CD8-positive, alpha-beta memory T cell (primary cell): ENCODE measurements around the gene DYNC1H1. TPM values are rescaled to one million over a fixed set of nuclear protein-coding genes. Genes with fewer than 3 reads are reported as not detected.
"Not testable (repeated sequence)": the region's sequence is repeated elsewhere in the genome, so short reads cannot be mapped to it uniquely, and the experiment has no call there.

Experiments used
- CTCF ChIA-PET: fragments of 350-600 bp; sonication (Branson Sonifier 250); formaldehyde crosslinking; loops from one replicate; lab custom pipeline; 2021; ENCODE audit warnings: antibody characterized with exemption; lab: Charles Lee
- POLR2A ChIA-PET: fragments of 350-600 bp; sonication (Branson Sonifier 250); formaldehyde crosslinking; loops from one replicate; lab custom pipeline; 2021; ENCODE audit warnings: antibody characterized with exemption; lab: Charles Lee
- DNase-seq, 5 donors: peaks; one replicate each; pipeline versions ENCODE4 v3.0.0 to v3.0.0-alpha.2; 2020 to 2022; ENCODE audit warnings: mixed read lengths in 1 of 5
- H3K27ac ChIP-seq: one replicate; pipeline ENCODE4 v1.7.0; 2013; ENCODE audit warnings: low read depth, mild to moderate bottlenecking, low read length, moderate library complexity
- H3K27me3 ChIP-seq: 2 replicates; pipeline ENCODE4 v1.7.0; 2013; ENCODE audit warnings: low read length, mild to moderate bottlenecking; ENCODE audit not compliant: insufficient read depth, poor library complexity, severe bottlenecking
- H3K36me3 ChIP-seq: 2 replicates; pipeline ENCODE4 v1.7.0; 2013; ENCODE audit warnings: mild to moderate bottlenecking, low read length, moderate library complexity; ENCODE audit not compliant: insufficient read depth
- H3K4me1 ChIP-seq: 2 replicates; pipeline ENCODE4 v1.7.0; 2013; ENCODE audit warnings: mild to moderate bottlenecking, low read length, moderate library complexity; ENCODE audit not compliant: insufficient read depth
- H3K4me3 ChIP-seq: 2 replicates; pipeline ENCODE4 v1.7.0; 2013; ENCODE audit warnings: mild to moderate bottlenecking, low read length
- H3K9me3 ChIP-seq: 2 replicates; pipeline ENCODE4 v1.7.0; 2013; ENCODE audit warnings: mild to moderate bottlenecking, low read length
- H3K27ac Mint-ChIP-seq, 8 donors: one replicate each; pipeline ENCODE4 v1.8.0; 2020 to 2021; ENCODE audit warnings: mixed read lengths in 8 of 8, mild to moderate bottlenecking in 6 of 8, inconsistent platforms in 3 of 8, moderate library complexity in 3 of 8
- H3K27me3 Mint-ChIP-seq, 2 donors: one replicate each; pipeline ENCODE4 v1.8.0; 2020 to 2021; ENCODE audit warnings: mixed read lengths in 2 of 2, mild to moderate bottlenecking in 1 of 2, moderate library complexity in 1 of 2
- H3K36me3 Mint-ChIP-seq, 3 donors: one replicate each; pipeline ENCODE4 v1.8.0; 2020 to 2021; ENCODE audit warnings: mixed read lengths in 3 of 3, inconsistent platforms in 1 of 3, mild to moderate bottlenecking in 1 of 3
- H3K4me1 Mint-ChIP-seq, 3 donors: one replicate each; pipeline ENCODE4 v1.8.0; 2020 to 2021; ENCODE audit warnings: mixed read lengths in 3 of 3, inconsistent platforms in 1 of 3, mild to moderate bottlenecking in 1 of 3
- H3K4me3 Mint-ChIP-seq, 7 donors: one replicate each; pipeline ENCODE4 v1.8.0; 2020 to 2021; ENCODE audit warnings: mixed read lengths in 7 of 7, mild to moderate bottlenecking in 6 of 7, moderate library complexity in 4 of 7, inconsistent platforms in 2 of 7
- H3K9me3 Mint-ChIP-seq, 5 donors: one replicate each; pipeline ENCODE4 v1.8.0; 2020 to 2022; ENCODE audit warnings: mixed read lengths in 5 of 5, mild to moderate bottlenecking in 3 of 5, moderate library complexity in 2 of 5, inconsistent platforms in 1 of 5
- polyA plus RNA-seq: library from polyadenylated mRNA; unstranded; fragments of 300-500 nt; fragmentation: Illumina TruSeq; gene quantifications from one replicate; pipeline ENCODE4 v1.2.3, GENCODE V29; 2021
- total RNA-seq, 2 experiments: library from RNA; stranded (reverse); gene quantifications; one replicate each; pipeline ENCODE4 v1.2.3, GENCODE V29; 2021

The DYNC1H1 gene
- total and polyA plus RNA-seq, 3 experiments from 2014 or later, result 59.7 to 249 (median 241) TPM

DNA sequence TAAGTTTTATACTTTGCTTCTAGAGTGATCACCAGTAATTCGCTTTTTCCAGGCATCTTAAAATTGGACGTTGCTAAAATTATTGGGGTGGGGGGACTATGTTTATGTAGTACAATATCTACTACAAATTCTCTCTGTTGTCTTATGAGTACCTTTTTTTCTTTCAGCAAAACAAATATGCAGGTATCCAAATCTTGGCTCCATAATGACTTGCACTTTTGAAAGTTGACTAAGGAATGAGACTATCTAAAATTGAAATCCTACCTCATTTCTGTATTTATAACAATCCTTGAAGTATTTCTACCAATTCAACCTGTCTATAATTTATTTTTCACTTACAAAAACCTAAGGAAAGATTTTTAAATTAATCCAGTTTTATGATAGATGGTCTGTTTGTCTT is 2.4 kb downstream of the DYNC1H1 start:
- no peaks in the 10 kb centered on the region for H3K9me3 Mint-ChIP-seq
- peak overlapping the region; percentile 40 to 82 (median 61) for H3K4me3 Mint-ChIP-seq
- H3K9me3 ChIP-seq, result no peaks in the 10 kb centered on the region
- peaks cover 35% of the 10 kb centered on the region for H3K4me1 ChIP-seq
- H3K27ac ChIP-seq, result peak overlapping the region; percentile 6
- CTCF ChIA-PET, result interaction anchor here (0.9 to 1.2 kb wide), 2 partner anchors 130 to 195 kb away, joined by 3 read pairs; no protein-coding TSS in a partner anchor
- POLR2A ChIA-PET, result interaction anchor here (0.6 kb wide), 2 partner anchors 22 to 121 kb away, joined by 3 read pairs; no protein-coding TSS in a partner anchor
- H3K27me3 ChIP-seq, result no peaks in the 10 kb centered on the region
- H3K4me1 Mint-ChIP-seq, result peaks cover 42 to 64% (median 63%) of the 10 kb centered on the region in 3 donors
- no peak for DNase-seq
- peak overlapping the region; percentile 7 to 80 (median 74) for H3K27ac Mint-ChIP-seq
- H3K4me3 ChIP-seq, result no peak overlapping the region
- H3K36me3 ChIP-seq, result peaks cover 4% of the 10 kb centered on the region
- peaks cover 0 to 29% (median 9%) of the 10 kb centered on the region in 3 donors for H3K36me3 Mint-ChIP-seq
- H3K27me3 Mint-ChIP-seq, result no peaks in the 10 kb centered on the region

DNA sequence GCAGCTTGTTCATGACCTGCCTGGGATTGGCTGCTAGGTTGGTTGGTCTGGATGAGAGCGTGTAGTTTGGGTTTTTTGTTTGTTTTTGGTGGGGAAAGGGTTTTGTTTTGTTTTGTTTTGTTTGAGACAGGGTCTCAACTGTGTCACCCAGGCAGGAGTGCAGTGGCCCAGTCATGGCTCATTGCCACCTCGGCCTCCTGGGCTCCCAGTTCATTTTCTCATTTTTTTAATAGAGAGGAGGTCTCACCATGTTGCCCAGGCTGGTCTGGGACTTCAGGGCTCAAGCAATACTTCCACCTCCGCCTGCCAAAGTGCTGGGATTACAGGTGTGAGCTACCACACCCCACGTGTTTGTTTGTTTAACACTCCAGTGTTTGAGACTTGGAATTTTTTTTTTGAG is 3.8 kb downstream of the DYNC1H1 start:
- POLR2A ChIA-PET, result no interaction called here
- peak overlapping the region in 3 of 7 donors; percentile 3 to 59 (median 17) for H3K4me3 Mint-ChIP-seq
- peaks cover 55 to 78% (median 77%) of the 10 kb centered on the region in 3 donors for H3K4me1 Mint-ChIP-seq

DNA sequence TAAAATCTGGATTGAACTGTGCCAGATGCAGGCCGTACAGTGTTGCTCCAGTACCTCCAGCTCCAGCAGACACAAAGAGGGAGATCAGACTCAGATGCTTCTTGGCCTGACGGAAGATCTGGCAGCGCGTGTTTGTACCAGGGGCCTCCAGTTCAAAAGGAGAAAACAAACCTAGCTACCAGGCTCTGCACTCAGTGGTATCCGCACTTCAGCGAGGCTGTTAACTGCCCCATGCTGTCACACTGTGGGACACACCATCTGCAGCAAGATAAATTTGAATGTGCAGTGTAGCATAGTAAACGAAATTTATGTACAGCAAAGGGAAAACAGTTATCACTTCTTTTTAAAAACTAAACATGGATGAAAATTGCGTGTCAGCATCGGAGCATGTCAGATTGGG is 5.1 kb downstream of the DYNC1H1 start:
- Histone ChIP-seq H3K4me1 (peaks cover 36% of the 10 kb centered on the region), H3K9me3 (no peaks in the 10 kb centered on the region), H3K4me3 (no peak overlapping the region), H3K27ac (no peak overlapping the region), H3K36me3 (peaks cover 4% of the 10 kb centered on the region), H3K27me3 (no peaks in the 10 kb centered on the region)
- Mint-ChIP-seq H3K4me3 (no peak overlapping the region), H3K36me3 (peaks cover 0 to 30% (median 9%) of the 10 kb centered on the region in 3 donors), H3K27ac (peak overlapping the region in 7 of 8 donors; percentile 39 to 73 (median 51)), H3K9me3 (no peaks in the 10 kb centered on the region), H3K27me3 (no peaks in the 10 kb centered on the region), H3K4me1 (peaks cover 53 to 82% (median 73%) of the 10 kb centered on the region in 3 donors)
- CTCF ChIA-PET, result interaction anchor here (0.8 to 1.4 kb wide), 3 partner anchors 9 to 76 kb away, joined by 3 to 4 read pairs (median 3); no protein-coding TSS in a partner anchor
- DNase-seq, result no peak
- POLR2A ChIA-PET, result no interaction called here

More for the DNA sequence above, 3.8 kb downstream of the DYNC1H1 start:
- no peak overlapping the region for H3K4me3 ChIP-seq
- Mint-ChIP-seq H3K9me3 (no peaks in the 10 kb centered on the region), H3K27me3 (no peaks in the 10 kb centered on the region), H3K27ac (peak overlapping the region; percentile 16 to 66 (median 58)), H3K36me3 (peaks cover 0 to 31% (median 9%) of the 10 kb centered on the region in 3 donors)
- H3K4me1 ChIP-seq, result peaks cover 43% of the 10 kb centered on the region
- CTCF ChIA-PET, result interaction anchor here (0.9 to 1.2 kb wide), 2 partner anchors 103 to 128 kb away, joined by 3 read pairs; no protein-coding TSS in a partner anchor
- H3K36me3 ChIP-seq, result peaks cover 4% of the 10 kb centered on the region
- no peaks in the 10 kb centered on the region for H3K27me3 ChIP-seq
- H3K27ac ChIP-seq, result no peak overlapping the region
- H3K9me3 ChIP-seq, result no peaks in the 10 kb centered on the region
- no peak for DNase-seq

DNA sequence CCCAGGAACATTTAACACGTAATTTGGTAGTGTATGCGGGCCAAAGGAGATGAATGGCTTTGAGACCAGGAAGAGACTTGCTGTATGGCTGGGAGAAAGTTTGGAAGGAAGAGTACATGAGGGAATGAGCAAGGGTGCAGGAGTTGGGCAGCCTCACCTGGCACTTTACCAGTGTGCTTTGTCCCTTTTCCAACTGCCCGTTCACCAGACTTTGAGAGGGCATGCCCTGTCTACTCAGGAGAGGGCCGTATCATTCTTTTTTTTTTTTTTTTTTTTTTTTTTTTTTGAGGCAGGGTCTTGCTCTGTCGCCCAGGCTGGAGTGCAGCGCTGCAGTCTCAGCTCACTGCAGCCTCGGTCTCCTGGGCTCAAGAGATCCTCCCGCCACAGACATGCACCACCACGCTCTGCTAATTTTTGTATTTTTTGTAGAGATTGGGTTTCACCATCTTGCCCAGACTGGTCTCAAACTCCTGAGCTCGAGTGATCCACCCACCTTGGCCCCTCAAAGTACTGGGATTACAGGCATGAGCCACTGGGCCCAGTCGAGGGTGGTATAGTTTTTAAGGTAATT is 6.5 kb downstream of the DYNC1H1 start:
- Mint-ChIP-seq H3K9me3 (no peaks in the 10 kb centered on the region), H3K36me3 (peaks cover 0 to 32% (median 9%) of the 10 kb centered on the region in 3 donors), H3K4me1 (peaks cover 54 to 83% (median 75%) of the 10 kb centered on the region in 3 donors), H3K27me3 (no peaks in the 10 kb centered on the region), H3K4me3 (peak overlapping the region in 3 of 7 donors; percentile 13 to 48 (median 28)), H3K27ac (peak overlapping the region in 4 of 8 donors; percentile 23 to 82 (median 50))
- H3K9me3 ChIP-seq, result no peaks in the 10 kb centered on the region
- CTCF ChIA-PET, result no interaction called here
- peaks cover 4% of the 10 kb centered on the region for H3K36me3 ChIP-seq
- POLR2A ChIA-PET, result no interaction called here
- no peak overlapping the region for H3K27ac ChIP-seq
- H3K27me3 ChIP-seq, result no peaks in the 10 kb centered on the region
- DNase-seq, result no peak
- H3K4me3 ChIP-seq, result no peak overlapping the region
- H3K4me1 ChIP-seq, result peaks cover 31% of the 10 kb centered on the region

DNA sequence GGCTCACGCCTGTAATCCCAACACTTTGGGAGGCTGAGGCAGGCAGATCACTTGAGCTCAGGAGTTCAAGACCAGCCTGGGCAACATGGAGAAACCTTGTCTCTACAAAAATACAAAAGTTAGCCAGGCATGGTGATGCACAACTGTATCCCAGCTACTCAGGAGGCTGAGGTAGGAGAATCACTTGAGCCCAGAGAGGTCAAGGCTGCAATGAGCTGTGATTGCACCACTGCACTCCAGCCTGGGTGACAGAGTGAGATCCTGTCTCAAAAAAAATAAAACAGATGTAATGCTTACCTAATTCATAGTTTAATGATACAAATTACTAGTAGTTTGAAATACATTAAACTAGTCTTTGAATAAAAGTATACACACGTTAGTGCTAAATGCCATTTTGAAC is 7.1 kb downstream of the DYNC1H1 start:
- Mint-ChIP-seq H3K27ac (peak overlapping the region in 2 of 8 donors; percentile 50 to 61), H3K4me3 (peak overlapping the region in 2 of 7 donors; percentile 6 to 48), H3K4me1 (peaks cover 51 to 79% (median 70%) of the 10 kb centered on the region in 3 donors), H3K36me3 (peaks cover 0 to 34% (median 9%) of the 10 kb centered on the region in 3 donors)
- H3K27ac ChIP-seq, H3K4me3 ChIP-seq, H3K36me3 ChIP-seq, POLR2A ChIA-PET, H3K9me3 Mint-ChIP-seq, H3K9me3 ChIP-seq, H3K27me3 Mint-ChIP-seq, DNase-seq, H3K27me3 ChIP-seq, CTCF ChIA-PET: not testable (repeated sequence)
- H3K4me1 ChIP-seq, result peaks cover 26% of the 10 kb centered on the region

DNA sequence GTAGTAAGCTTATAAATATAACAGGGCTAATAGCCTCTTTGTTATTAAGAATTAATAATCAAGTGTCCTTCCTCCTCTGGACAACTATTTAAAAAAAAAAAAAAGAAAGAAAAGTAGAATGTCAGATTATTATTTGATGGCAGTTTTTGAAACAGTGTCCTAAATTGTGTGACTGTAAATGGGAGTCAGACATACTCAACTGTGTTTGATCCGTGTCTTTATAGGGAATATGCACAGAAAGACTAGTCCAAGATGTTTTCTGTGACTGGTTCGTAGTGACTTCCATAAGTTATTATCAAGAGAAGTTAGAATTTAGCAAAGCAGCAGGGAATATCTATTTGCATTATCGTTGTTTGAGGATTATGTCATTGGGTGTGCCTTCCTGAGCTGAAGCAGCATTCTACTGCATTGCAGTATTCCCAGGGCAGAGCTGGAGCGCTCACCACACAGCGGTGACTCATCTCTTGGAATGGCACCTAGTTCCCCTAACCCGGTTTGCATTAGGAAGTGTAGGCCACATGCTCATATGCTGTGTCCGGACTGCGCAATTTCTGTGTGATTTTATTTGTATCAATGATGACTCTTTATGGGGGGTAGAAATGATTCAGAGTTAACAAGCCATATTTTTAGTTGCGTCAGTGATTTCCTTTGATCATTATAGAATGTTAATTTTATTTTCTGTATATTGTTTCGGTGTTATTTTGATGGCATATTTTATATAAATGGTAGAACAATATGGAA is 7.9 kb downstream of the DYNC1H1 start:
- CTCF ChIA-PET, result interaction anchor here (0.6 to 1.9 kb wide), 2 partner anchors 109 to 124 kb away, joined by 3 to 7 read pairs; no protein-coding TSS in a partner anchor
- DNase-seq, result no peak
- Histone ChIP-seq H3K4me1 (peaks cover 20% of the 10 kb centered on the region), H3K27me3 (no peaks in the 10 kb centered on the region), H3K27ac (no peak overlapping the region), H3K4me3 (no peak overlapping the region), H3K9me3 (no peaks in the 10 kb centered on the region), H3K36me3 (peaks cover 4% of the 10 kb centered on the region)
- Mint-ChIP-seq H3K4me3 (peak overlapping the region in 2 of 7 donors; percentile 9 to 18), H3K36me3 (peaks cover 0 to 42% (median 10%) of the 10 kb centered on the region in 3 donors), H3K9me3 (no peaks in the 10 kb centered on the region), H3K27me3 (no peaks in the 10 kb centered on the region), H3K4me1 (peaks cover 44 to 71% (median 64%) of the 10 kb centered on the region in 3 donors), H3K27ac (peak overlapping the region in 2 of 8 donors; percentile 0 to 61)
- POLR2A ChIA-PET, result interaction anchor here (0.6 kb wide), 1 partner anchor 24 kb away, joined by 3 read pairs; no protein-coding TSS in a partner anchor

DNA sequence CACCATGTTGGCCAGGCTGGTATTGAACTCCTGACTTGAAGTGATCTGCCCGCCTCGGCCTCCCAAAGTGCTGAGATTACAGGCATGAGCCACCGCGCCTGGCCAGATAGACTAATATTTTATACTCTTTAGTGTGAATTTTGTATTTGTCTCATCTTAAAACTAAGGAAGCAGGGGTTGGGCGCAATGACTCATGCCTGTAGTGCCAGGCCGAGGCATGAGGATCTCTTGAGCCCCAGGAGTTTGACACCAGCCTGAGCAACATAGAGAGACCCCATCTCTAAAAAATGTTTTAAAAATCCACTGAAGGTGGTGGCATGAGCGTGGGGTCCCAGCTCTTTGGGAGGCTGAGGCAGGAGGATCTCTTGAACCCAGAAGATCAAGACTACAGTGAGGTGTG is 9.0 kb downstream of the DYNC1H1 start:
- peaks cover 0 to 47% (median 7%) of the 10 kb centered on the region in 3 donors for H3K36me3 Mint-ChIP-seq
- H3K4me3 ChIP-seq, result no peak overlapping the region
- DNase-seq, result no peak
- no peak overlapping the region for H3K27ac ChIP-seq
- H3K36me3 ChIP-seq, result peaks cover 5% of the 10 kb centered on the region
- POLR2A ChIA-PET, result no interaction called here
- no peak overlapping the region for H3K4me3 Mint-ChIP-seq
- no peaks in the 10 kb centered on the region for H3K27me3 ChIP-seq
- H3K4me1 Mint-ChIP-seq, result peaks cover 40 to 61% (median 57%) of the 10 kb centered on the region in 3 donors
- peaks cover 13% of the 10 kb centered on the region for H3K4me1 ChIP-seq
- no peaks in the 10 kb centered on the region for H3K9me3 Mint-ChIP-seq
- CTCF ChIA-PET, result interaction anchor here (1.9 kb wide), 1 partner anchor 123 kb away, joined by 7 read pairs; no protein-coding TSS in a partner anchor
- H3K9me3 ChIP-seq, result no peaks in the 10 kb centered on the region
- H3K27ac Mint-ChIP-seq, result peak overlapping the region in 1 of 8 donors; percentile 24
- no peaks in the 10 kb centered on the region for H3K27me3 Mint-ChIP-seq
